Activated CD8-positive, alpha-beta memory T cell treated with anti-CD3 and anti-CD28 coated beads for 24 hours (primary cell): ENCODE measurements around the gene NAPEPLD.
"Not testable (repeated sequence)": the region's sequence is repeated elsewhere in the genome, so short reads cannot be mapped to it uniquely, and the experiment has no call there.

Experiments
- DNase-seq: peaks from one replicate; pipeline ENCODE4 v3.0.0-alpha.2; 2020

NAPEPLD gene

DNA sequence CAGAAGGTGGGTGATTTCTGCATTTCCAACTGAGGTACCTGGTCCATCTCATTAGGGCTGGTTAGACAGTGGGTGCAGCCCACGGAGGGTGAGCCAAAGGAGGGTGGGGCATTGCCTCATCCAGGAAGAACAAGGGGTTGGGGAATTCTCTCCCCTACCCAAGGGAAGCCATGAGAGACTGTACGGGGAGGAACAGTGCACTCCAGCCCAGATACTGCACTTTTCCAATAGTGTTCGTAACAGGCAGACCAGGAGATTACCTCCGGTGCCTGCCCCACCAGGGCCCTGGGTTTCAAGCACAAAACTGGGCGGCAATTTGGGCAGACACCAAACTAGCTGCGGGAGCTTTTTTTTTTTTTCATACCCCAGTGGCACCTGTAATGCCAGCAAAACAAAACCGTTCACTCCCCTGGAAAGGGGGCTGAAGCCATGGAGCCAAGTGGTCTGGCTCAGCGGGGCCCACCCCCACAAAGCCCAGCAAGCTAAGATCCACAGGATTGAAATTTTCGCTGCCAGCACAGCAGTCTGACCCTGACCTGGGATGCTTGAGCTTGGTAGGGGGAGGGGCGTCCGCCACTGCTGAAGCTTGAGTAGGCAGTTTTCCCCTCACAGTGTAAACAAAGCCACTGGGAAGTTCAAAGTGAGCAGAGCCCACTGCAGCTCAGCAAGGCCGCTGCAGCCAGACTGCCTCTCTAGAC is 42.7 kb downstream of the NAPEPLD start:
- DNase-seq = no peak

DNA sequence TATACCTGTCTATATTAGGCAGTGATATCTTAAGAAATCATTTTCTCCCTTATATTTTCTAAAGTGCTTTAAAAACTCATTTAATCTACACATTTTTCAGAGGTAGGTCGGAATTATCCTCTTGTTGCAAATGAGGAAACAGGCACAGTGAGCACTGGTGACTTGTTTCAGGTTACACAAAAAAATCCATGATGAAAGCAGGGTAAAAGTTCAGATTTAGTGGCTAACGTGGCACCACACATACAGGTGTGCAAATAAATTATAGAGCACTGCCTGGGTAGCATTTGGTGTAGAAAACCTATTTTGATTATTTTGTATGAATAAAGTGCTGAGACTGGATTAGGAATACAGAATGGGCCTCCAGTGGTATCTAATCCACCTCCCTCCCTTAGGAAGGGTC is 47.4 kb downstream of the NAPEPLD start:
- no peak for DNase-seq

- DNase-seq = no peak
Measured at GRCh38 chr7:103100348-103100747, 48.6 kb downstream of the NAPEPLD start.

GRCh38 chr7:103097041-103097440 is 51.9 kb downstream of the NAPEPLD start:
- DNase-seq = no peak

GRCh38 chr7:103095558-103095957 is 53.3 kb downstream of the NAPEPLD start:
- not testable (repeated sequence) for DNase-seq

- DNase-seq = no peak
Measured at GRCh38 chr7:103094102-103094501, 54.8 kb downstream of the NAPEPLD start.

DNA sequence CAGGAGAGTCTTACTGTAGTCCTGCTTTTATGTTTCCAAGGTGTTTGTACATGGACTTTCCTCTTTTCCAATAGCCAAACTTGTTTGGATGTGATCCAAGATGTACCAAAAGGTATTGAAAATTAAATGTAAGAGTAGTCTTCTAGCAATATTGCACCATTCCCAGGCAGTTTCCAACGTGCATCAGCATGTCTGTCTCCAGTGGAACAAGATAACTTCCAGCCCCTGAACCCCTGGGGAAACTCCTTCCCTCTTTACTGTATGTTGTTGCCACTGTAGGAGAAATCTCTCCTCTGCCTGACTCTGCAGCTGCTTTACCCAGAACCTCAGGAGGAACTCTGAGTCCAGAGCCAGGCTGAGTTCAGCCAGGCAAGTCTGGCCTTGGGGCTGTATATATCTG is 55.5 kb downstream of the NAPEPLD start:
- no peak for DNase-seq

- DNase-seq = not testable (repeated sequence)
Measured at GRCh38 chr7:103092321-103092720, 56.6 kb downstream of the NAPEPLD start.

- no peak for DNase-seq
Measured at GRCh38 chr7:103083210-103083609, 65.7 kb downstream of the NAPEPLD start.

GRCh38 chr7:103082497-103082896 is 66.4 kb downstream of the NAPEPLD start:
- DNase-seq = no peak

DNA sequence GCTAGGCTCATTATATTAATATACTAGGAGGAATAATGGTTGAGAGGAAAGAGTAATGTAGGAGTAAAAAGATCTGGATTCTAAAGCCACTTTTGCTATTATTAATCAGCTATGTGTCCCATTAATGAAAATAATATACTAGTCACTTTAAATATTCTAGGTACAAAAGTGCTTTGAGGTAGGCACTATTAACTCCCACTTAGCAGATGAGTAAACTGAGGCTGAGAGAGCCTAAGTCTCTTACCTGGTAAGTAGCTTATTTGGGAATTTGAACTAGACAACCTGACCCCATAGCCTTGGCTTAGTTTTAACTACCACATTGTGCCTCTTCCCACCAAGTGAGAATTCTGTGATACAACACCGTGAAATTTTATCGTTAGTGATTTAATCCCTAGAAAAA is 68.0 kb downstream of the NAPEPLD start:
- no peak for DNase-seq

- DNase-seq = no peak
Measured at GRCh38 chr7:103079836-103080235, 69.1 kb downstream of the NAPEPLD start.

GRCh38 chr7:103078226-103078625 is 70.7 kb downstream of the NAPEPLD start:
- DNase-seq = not testable (repeated sequence)

DNA sequence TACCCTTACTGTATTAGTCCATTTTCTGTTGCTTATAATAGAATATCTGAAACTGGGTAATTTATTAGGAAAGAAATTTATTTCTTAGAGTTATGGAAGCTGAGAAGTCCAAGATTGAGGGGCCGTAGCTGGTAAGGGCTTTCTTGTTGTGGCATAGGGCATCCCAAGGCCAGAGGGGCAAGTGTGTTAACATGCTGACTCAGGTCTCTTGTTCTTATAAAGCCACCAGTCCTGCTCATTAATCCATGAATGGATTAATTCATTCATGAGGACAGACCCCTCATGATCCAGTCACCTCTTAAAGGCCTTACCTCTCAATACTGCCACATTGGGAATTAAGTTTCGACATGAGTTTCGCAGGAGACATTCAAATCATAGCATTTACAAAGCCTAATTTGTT is 71.6 kb downstream of the NAPEPLD start:
- no peak for DNase-seq

DNA sequence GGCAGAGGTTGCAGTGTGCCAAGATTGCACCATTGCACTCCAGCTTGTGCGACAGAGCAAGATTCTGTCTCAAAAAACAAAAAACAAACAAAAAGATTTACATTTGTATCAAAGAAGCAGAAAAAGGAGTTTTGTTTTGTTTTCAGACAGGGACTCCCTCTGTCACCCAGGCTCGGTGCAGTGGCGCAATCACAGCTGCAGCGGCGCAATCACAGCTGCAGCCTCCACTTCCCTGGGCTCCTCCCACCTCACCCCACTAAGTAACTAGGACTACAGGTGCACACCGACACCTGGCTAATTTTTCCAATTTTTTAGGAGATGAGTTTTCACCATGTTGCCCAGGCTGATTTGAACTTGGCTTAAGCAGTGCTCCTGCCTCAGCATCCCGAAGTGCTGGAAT is 72.1 kb downstream of the NAPEPLD start:
- no peak for DNase-seq

DNA sequence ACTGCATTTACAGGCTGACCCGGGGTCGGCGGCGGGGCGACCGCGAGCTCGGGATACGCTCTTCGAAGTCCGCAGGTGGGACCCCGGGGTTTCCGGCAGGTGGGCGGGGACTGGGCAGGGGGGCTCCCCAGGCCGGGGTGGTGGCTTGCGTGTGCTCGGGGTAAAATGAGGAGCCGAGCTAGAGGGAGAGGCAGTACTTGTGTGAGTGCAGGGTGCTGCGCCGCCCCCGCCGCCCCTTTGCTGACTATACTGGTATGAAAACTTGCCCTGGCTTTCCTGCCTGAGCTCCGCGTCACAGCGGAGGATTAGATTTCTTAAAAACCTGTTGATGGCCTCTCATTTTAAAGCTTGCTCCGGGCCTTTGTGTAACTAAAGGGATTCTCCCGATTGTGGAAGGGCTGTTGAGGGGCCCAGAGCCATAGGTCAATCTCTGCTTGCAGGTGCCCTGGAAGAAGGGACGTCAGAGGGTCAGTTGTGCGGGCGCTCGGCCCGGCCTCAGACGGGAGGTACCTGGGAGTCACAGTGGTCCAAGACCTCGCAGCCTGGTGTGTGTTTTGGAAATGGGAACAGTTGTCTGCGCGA is 73.5 kb downstream of the NAPEPLD start:
- peak; percentile 92 for DNase-seq

GRCh38 chr7:103074519-103075336 is 74.2 kb downstream of the NAPEPLD start, which contains the start of the genes ARMC10 and FBXL13:
Gene ARMC10, plus strand, starts transcription at chr7:103075140. Its CDS starts 133 bp downstream, at chr7:103075273.
Gene FBXL13, minus strand, starts transcription at chr7:103074796.
- peak; percentile 97 for DNase-seq

DNA sequence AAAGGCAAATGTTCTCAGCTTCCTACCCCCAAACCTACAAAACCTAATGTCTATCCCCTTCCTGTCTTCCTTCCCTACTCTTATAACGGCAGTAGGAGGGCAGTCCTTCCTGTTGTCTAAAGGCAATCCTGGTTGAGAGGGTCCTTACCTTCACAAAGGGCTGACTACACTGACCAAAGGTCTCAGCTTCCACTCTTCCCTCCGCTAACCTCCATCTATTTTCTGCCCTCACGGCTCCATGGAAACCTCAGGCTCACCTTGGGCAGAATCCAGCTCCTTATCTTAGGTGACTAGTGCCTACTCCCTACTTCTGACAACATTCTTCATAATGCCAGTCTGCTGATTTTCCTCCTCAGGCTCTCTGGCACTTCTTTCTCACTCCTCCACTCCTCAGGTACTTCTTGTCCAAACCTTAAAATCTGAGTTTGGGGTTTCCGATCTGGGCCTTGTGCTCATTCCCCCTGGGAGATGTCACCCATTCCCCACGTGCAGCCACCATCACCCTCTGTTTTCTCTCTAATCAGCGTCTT is 74.8 kb downstream of the NAPEPLD start:
- no peak for DNase-seq

DNA sequence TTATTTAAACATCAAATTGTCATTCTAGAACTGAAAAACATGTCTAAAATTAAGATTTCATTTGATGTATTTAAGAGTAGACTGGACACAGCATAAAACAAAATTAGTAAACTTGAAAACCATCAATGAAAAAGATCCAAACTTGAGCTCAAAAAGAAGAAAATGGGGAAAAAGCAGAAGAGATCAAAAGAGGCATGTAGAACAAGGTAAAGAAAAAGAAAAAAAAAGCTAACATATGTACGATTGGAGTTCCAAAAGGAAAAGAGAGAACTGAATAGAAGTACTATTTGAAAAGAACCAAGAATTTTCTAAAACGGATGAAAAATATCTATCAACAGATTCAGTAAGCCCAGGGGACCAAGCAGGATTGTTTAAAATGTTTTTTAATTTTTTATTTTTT is 77.9 kb downstream of the NAPEPLD start:
- no peak for DNase-seq

DNA sequence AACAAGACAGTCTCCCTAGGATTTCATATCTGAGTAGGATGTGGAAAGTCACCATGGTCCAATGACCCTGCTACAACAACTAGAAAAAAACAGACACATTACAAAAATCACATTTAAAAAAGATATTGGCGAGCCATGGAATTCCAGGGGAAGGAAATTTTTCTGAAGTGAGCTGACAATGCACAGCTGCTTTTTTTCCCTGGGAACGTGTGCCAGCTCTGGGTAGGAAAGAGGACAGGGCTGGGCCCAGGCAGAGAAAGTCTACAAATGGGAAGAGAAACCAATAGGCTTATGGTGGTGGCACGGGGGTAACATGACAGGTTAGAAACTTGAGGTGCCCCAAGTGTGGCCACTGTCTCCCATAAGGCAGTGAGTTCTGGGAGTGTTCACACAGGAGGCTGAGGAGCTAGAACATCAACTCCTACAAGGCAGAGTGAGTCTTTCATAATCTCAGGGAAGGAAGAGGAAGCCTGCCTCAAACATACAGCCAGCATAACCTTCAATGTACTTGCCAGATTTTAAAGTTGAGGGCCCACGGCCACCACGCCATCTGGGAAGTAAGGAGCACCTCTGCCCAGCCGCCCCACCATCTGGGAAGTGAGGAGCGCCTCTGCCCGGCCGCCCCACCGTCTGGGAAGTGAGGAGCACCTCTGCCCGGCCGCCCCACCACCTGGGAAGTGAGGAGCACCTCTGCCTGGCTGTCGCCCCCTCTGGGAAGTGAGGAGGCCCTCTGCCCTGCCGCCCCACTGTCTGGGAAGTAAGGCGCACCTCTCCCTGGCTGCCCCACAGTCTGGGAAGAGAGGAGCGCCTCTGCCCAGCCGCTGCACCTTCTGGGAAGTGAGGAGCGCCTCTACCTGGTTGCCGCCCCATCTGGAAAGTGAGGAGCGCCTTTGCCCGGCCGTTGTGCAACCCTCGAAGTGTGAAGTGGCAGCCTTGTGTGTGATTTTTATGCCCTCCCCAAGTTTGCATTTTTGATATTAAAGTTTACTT is 80.2 kb downstream of the NAPEPLD start:
- DNase-seq = no peak

GRCh38 chr7:103065667-103066066 is 83.2 kb downstream of the NAPEPLD start:
- DNase-seq = peak; percentile 69

DNA sequence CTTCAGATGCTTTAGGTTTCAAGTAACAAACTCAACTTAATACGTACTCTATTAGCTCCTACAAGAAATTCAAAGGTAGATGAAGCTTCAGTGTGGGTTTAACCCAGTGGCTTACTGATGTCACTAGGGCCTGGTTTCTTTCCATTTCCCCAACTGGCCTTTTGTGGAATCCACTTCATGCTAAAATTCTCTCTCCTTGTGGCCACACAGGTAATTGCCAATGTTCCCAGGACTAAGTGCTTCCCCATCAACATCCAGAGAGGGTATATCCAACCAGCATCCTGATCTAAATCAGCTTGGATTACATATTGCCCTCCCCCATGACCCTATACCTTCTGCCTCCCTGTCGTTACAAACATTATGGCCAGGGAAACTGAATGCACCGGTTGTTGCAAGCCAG is 85.0 kb downstream of the NAPEPLD start:
- DNase-seq = no peak
